Hepatocyte (in vitro differentiated cells): ENCODE measurements around the gene SERP2.

ENCODE experiments used
- EZH2 ChIP-seq: fragments of 200-600 bp; sonication (generic); IDR thresholded peaks from 2 replicates; pipeline ENCODE4 v1.6.1; 2016; ENCODE audit warnings: antibody characterized with exemption, mild to moderate bottlenecking, borderline replicate concordance
- TF ChIP-seq, protein P1 (sequence below): fragments of 200-600 bp; sonication (generic); IDR thresholded peaks from 2 replicates; pipeline ENCODE4 v1.5.1; 2016; ENCODE audit warnings: antibody characterized with exemption, mild to moderate bottlenecking; ENCODE audit not compliant: poor library complexity

DNA sequence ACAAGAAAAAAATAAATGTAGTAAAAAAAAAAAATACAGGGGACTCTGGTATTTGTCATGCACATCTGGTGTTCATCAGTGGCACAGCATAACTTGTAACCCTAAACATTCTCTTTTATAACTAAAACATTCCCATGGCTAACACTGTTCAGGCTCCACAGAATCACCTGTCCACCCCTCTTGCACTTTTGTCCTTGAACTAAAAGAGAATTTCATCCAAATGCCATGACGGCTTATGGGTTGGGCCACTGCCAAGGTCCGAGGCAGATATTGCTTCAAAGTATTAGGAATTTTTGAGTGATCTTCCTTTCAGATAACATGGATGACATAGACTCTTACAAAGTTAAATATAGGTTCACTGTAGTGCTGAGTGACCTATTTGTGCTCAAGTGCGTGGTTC, 25.7 kb upstream of the SERP2 start:
- TF ChIP-seq, protein P1, sequence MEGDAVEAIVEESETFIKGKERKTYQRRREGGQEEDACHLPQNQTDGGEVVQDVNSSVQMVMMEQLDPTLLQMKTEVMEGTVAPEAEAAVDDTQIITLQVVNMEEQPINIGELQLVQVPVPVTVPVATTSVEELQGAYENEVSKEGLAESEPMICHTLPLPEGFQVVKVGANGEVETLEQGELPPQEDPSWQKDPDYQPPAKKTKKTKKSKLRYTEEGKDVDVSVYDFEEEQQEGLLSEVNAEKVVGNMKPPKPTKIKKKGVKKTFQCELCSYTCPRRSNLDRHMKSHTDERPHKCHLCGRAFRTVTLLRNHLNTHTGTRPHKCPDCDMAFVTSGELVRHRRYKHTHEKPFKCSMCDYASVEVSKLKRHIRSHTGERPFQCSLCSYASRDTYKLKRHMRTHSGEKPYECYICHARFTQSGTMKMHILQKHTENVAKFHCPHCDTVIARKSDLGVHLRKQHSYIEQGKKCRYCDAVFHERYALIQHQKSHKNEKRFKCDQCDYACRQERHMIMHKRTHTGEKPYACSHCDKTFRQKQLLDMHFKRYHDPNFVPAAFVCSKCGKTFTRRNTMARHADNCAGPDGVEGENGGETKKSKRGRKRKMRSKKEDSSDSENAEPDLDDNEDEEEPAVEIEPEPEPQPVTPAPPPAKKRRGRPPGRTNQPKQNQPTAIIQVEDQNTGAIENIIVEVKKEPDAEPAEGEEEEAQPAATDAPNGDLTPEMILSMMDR: no peak
- TF ChIP-seq EZH2: no peak
